SU-DHL-6 (cell line): ENCODE measurements around the gene ZFR2.

Experiments
- EZH2phosphoT487 ChIP-seq: fragments of 200-600 bp; sonication (generic), shearing (Covaris generic); conservative IDR thresholded peaks from 2 replicates; pipeline ENCODE4 v1.6.1; 2018; ENCODE audit warnings: mild to moderate bottlenecking, antibody characterized with exemption, low read length, moderate library complexity, mixed read lengths
- TF ChIP-seq, protein P1 (sequence below): fragments of 200-600 bp; sonication (generic); IDR thresholded peaks from one replicate; pipeline ENCODE4 v1.5.1; 2017; ENCODE audit warnings: antibody characterized with exemption, mild to moderate bottlenecking, low read length, moderate library complexity; ENCODE audit not compliant: insufficient read depth, poor library complexity, severe bottlenecking

DNA sequence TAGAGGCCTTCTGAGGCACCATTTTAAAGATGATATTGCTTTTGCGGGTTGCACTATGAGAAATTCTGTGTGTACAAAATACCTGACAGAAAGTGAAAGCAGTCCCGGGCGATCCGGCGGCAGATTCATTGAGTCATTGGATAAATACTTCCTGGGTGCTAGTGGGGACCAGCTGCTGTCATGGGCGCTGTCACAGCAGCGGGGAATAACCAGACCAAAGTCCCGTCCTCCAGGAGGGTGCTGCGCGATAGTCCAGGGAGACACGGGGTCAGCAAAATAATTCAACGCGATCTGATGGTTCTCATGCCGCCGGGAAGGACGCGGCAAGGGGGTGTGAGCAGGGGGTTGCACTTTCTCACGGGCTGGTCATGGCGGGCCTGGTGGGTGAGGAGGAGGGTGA is 13.5 kb downstream of the ZFR2 start:
- TF ChIP-seq, protein P1, sequence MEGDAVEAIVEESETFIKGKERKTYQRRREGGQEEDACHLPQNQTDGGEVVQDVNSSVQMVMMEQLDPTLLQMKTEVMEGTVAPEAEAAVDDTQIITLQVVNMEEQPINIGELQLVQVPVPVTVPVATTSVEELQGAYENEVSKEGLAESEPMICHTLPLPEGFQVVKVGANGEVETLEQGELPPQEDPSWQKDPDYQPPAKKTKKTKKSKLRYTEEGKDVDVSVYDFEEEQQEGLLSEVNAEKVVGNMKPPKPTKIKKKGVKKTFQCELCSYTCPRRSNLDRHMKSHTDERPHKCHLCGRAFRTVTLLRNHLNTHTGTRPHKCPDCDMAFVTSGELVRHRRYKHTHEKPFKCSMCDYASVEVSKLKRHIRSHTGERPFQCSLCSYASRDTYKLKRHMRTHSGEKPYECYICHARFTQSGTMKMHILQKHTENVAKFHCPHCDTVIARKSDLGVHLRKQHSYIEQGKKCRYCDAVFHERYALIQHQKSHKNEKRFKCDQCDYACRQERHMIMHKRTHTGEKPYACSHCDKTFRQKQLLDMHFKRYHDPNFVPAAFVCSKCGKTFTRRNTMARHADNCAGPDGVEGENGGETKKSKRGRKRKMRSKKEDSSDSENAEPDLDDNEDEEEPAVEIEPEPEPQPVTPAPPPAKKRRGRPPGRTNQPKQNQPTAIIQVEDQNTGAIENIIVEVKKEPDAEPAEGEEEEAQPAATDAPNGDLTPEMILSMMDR = no peak
- no peak for TF ChIP-seq EZH2phosphoT487
